Mammary microvascular endothelial cell (primary cell): ENCODE data around the gene RFX1. TPM values are rescaled to one million over a fixed set of nuclear protein-coding genes. Genes with fewer than 3 reads are reported as not detected.

Experiments
- total RNA-seq: library from RNA; depleted of rRNA; stranded (reverse); fragments of >200 nt; gene quantifications from 2 replicates; pipeline ENCODE4 v1.2.3, GENCODE V29; 2015

Gene RFX1
- 3.7 and 4.6 TPM in 2 replicates for total RNA-seq

DNA sequence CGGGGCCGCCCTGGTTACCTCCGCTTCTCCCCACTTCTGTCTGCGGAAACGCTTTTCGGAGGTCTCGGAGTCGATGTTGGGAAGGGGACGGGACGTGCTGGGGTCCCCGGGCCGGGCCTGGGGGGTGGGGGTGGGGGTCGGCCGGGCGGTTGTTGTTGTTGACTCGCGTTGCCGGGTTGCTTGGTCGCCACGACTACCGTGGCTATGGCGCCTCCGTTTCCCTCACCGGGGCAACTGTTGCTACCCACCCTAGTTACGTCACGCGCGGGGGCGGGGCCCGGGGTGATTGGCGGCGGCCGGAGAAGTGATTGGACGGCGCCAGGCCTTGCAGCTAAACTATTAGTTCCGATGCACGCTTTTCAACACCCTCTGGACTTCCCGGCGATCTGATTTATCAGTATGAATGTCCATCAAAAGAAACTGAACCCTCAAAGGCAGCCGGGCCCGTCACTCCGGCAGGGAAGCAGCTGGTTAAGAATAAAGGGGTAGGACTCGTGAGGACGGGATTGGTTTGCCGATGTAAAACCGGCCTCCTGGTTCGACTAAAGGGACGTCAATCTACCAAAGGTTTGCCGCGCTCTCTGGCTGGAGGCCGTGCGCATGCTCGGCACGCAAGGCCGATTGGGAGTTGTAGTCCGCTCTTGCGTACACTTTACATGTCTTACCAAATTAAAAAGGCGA, at the start of gene RFX1:
Gene RFX1 (minus strand): TSS at position 236 of the 681 bp plus-strand sequence. CDS start 12,477 bp downstream, outside the sequence.

GRCh38 chr19:14031719-14032480, 25.8 kb upstream of the RFX1 start, which contains the start of gene IL27RA:
IL27RA (plus strand) TSS chr19:14031762; CDS start chr19:14031873, 111 bp downstream.

DNA sequence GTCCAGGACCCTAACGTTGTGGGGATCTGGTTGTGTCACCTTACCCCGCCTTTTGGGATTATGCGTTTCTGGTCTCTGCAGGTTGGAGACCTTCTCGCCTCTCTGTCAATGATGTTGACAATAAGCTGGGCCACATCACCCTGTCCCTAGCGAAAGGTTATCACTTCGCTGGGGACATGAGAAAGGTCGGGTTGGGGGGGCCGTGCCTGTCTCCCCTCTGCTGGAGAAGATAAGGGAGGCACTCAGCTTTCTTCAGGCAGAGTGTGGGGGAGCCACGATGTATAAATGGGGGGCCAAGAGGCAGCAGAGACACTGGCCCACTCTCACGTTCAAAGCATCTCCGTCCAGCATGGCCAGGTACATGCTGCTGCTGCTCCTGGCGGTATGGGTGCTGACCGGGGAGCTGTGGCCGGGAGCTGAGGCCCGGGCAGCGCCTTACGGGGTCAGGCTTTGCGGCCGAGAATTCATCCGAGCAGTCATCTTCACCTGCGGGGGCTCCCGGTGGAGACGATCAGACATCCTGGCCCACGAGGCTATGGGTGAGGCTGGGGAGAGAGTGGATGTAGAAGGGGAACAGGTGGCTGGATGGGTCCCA, 21.8 kb upstream of the RFX1 start, which contains the start of gene RLN3:
Gene RLN3 (plus strand): TSS at position 293 of the 595 bp plus-strand sequence. CDS start 57 bp downstream, at position 350.

DNA sequence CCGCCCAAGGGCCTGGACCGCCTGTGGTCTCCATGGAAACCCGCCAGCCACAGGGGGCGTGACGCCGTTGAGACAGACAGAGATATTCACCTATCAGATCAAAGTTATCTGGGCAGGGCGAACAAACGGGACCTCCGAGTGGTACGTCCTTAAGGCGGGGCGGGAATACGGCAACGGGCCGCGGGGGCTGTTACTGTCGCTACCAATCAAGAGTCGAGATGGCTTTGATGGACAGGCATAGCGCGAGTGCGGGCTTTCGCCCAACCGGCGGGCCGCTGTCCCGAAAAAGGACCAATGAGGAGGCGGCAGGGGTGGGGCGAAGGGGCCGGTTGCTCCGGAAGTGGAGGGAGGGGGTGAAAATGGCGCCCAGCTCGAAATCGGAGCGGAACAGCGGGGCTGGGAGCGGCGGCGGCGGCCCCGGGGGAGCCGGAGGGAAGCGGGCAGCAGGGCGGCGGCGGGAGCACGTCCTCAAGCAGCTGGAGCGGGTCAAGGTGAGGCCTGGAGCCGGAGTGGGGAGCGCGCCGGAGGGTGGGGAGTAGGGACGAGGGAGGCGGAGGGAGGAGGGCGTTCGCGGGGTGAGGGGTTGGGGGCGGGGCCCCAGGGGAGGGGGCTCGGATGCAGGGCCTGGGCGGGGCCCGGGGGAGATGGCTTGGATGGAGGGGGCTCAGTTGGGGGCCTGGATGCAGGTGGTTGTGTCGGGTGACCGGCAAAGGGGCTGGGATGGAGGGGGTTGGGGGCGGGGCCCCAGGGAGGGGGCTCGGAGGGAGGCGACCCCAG, 53.8 kb downstream of the RFX1 start, which contains the start of gene DCAF15:
Gene DCAF15 (plus strand): TSS at position 356 of the 777 bp plus-strand sequence. CDS start 4 bp downstream, at position 360.

DNA sequence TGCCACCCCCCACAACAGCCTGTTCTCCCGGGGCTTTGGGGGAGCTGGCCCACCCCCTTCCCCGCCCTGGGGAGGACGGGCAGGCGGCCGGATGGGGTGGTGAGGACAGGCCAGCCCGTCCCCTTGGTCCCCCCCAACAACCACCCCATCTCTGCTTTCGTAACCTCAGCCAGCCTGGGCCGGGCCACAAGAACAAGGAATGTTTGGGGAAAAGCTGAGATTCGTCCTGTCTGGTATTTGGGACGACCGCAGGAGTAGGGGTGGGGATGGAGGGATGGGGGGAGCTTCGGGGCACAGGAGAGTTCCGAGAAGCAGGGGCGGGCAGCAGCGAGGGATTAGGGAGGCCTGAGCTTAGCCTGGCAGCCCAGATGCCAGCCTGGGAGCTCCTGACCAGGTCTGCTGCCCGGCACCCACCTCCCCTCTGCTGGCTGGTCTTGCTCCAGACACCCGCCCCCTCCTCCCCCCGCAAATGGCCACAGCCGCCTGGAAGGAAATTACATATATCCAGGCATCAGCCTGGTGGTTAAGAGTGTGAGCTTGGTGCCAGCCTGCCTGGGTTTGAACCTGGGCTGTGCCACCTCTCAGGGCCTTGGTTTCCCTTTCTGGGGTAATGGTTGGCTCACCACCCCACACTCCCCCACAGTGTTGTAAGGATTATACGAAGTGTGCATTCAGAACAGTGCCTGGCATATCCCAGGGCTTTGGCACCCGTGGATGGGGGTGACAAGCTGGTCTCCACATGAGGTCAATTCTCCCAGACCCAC, 67.6 kb downstream of the RFX1 start, which contains the start of gene PODNL1:
Gene PODNL1 (minus strand): TSS at position 117 of the 764 bp plus-strand sequence. CDS start 236 bp downstream, outside the sequence.

Other genes with a start within 250 kb of the RFX1 start
- 31.6 and 41.0 TPM in 2 replicates for gene MRI1, start 241.8 kb downstream of the RFX1 start, total RNA-seq
- 212 and 232 TPM in 2 replicates for gene C19orf53, start 231.9 kb downstream of the RFX1 start, total RNA-seq
- gene ZSWIM4, start 210.9 kb downstream of the RFX1 start, total RNA-seq = 6.9 and 9.0 TPM in 2 replicates
- not detected in 2 replicates for gene NANOS3, start 129.2 kb downstream of the RFX1 start, total RNA-seq
- gene BRME1, start 100.2 kb downstream of the RFX1 start, total RNA-seq = 0.13 and 0.79 TPM in 2 replicates
- gene CC2D1A, start 100.1 kb downstream of the RFX1 start, total RNA-seq = 19.9 and 26.3 TPM in 2 replicates
- gene PODNL1, start 67.9 kb downstream of the RFX1 start, total RNA-seq = 1.1 TPM in 1 of 2 replicates, not detected in the other
- gene DCAF15, start 53.8 kb downstream of the RFX1 start, total RNA-seq = 25.1 and 33.5 TPM in 2 replicates
- not detected in 2 replicates for gene RLN3, start 21.8 kb upstream of the RFX1 start, total RNA-seq
- gene IL27RA, start 25.4 kb upstream of the RFX1 start, total RNA-seq = 5.5 and 7.1 TPM in 2 replicates
- not detected in 2 replicates for gene PALM3, start 55.8 kb upstream of the RFX1 start, total RNA-seq
- 0.05 and 1.00 TPM in 2 replicates for gene MISP3, start 66.5 kb upstream of the RFX1 start, total RNA-seq
- gene C19orf67, start 79.5 kb upstream of the RFX1 start, total RNA-seq = not detected in 2 replicates
- 24.5 and 30.3 TPM in 2 replicates for gene SAMD1, start 84.4 kb upstream of the RFX1 start, total RNA-seq
- 79.1 and 83.7 TPM in 2 replicates for gene PRKACA, start 111.4 kb upstream of the RFX1 start, total RNA-seq
- 43.5 and 48.6 TPM in 2 replicates for gene ASF1B, start 130.3 kb upstream of the RFX1 start, total RNA-seq
- 0.73 and 3.2 TPM in 2 replicates for gene ADGRL1, start 199.8 kb upstream of the RFX1 start, total RNA-seq